ENCODE results near the gene DIO3. TPM values are rescaled to one million over a fixed set of nuclear protein-coding genes. Genes with fewer than 3 reads are reported as not detected.

DIO3 gene
- polyA plus RNA-seq (ENCODE audit: insufficient read length in 3 of 3) = under 1 TPM; 0.11 to 0.35 (median 0.20) TPM

DNA sequence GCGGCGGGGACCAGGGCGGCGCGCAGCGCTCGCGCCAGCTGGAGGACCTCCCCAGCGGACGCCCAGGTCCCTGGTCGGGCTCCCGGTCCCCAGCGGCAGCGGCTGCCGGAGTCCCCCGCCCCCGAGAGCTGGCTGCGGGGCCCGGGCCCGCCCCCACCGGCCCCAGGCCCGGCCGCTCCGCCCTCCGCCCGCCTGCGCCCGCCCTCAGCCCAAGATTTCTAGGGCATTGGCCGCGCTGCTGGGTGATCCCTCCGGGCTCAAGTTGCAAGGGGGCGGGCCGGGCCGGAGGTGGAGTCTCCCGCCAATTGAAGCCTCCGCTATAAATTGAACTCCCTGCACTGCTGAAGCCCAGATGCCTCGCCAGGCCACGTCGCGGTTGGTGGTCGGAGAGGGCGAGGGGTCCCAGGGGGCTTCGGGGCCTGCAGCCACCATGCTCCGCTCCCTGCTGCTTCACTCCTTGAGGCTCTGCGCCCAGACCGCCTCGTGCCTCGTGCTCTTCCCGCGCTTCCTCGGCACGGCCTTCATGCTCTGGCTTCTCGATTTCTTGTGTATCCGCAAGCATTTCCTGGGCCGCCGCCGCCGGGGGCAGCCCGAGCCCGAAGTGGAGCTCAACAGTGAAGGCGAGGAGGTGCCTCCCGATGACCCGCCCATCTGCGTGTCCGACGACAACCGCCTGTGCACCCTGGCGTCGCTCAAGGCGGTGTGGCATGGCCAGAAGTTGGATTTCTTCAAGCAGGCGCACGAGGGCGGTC lies at the start of gene DIO3:
DIO3 (plus strand) TSS at position 351 of the 752 bp plus-strand sequence.
- DNase-seq (ENCODE audit: low read depth in 3 of 3, low spot score in 2 of 3) = no peak

DNA sequence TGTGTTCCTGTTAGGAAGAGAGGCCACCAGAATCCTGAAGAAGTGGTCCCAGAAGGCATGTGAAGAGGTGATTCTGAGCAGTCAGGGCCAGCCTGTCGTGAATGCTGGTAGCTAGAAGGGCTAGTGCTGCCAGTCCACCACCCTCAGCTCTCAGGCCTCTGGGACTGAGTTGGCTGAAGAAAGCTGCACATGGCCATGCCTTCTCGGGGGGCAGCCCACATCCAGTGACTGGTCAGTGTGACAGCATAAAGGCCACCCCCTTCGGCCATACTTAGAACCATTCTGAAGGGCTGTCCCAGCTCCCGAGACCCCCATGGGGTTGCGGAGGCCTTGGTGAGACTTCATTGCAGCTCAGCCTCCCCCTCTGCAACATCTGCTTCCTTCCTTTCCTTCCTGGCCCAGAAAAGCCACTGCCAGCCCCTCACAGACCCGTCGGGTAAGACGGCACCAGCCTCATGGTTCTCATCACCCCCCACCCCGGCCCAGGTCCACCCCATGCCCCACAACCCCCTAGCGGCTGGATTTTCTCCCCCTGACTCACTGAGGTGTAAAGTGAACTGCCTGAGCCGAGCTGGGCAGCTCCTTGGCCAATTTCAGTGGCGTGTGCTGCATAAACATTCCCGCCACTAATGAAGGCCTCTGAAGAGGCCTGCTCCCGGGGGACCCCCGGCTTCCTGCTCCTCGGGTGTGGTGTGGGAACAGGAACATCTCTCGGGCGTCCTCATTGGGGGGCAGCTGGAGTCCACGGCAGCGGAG lies 49.5 kb upstream of the DIO3 start:
- no peak for DNase-seq (ENCODE audit: low read depth in 3 of 3, low spot score in 2 of 3)

DNA sequence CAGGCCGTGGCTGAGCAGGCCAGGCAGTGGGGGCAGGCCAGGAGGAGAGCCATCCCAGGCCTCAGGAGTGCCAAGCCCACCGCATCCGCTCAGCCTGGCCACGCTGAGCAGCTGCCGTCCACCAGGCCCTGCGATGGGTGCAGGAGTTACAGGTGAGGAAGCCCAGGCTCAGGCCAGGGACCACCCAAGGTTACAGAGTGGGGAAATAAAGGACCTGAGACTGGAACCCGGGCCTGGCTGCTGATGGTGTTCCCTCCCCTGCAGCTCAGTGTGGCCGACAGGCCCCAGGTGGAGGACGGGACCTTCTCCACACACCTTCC lies 49.0 kb upstream of the DIO3 start:
- DNase-seq (ENCODE audit: low read depth in 3 of 3, low spot score in 2 of 3) = no peak

DNA sequence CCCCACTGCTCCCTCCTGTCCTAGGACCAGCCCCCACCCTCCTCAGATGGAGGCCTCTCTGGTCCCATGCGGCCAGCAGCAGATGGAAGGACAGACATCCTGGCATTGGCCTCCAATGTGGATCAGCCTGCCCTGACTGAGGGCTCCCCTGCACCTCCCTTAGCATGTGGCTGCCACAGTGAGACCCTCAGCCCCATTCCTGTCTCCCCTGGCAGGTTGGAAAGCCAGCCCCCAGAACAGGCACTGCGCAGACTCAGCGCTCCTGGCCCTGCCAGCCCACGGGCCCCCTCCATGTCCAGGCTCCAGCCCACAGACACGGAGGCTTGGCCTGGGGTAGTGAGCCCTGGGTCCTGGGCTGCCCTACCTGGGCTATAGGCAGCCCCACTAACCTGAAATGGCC lies 47.2 kb upstream of the DIO3 start:
- DNase-seq (ENCODE audit: low read depth in 3 of 3, low spot score in 2 of 3) = no peak

DNA sequence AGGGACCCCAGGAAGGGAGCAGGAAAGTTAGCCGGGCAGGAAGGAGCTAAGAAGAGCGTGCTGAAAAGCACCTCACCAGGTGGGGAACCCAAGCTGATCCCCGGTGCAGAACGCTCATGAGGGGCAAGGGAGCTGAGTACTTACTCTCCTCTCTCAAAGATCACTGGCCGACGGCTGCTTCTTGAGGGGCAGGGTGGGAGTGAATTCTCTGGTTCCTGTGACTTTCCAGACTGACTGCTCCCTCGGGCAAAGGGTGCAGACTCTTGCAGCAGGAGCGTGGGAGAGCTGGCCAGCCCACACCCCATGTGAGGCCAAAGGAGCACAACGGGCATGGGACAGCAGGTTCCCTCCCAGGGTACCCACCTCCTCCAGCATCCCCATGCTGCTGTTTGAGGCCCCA lies 44.9 kb upstream of the DIO3 start:
- no peak for DNase-seq (ENCODE audit: low read depth in 3 of 3, low spot score in 2 of 3)

DNA sequence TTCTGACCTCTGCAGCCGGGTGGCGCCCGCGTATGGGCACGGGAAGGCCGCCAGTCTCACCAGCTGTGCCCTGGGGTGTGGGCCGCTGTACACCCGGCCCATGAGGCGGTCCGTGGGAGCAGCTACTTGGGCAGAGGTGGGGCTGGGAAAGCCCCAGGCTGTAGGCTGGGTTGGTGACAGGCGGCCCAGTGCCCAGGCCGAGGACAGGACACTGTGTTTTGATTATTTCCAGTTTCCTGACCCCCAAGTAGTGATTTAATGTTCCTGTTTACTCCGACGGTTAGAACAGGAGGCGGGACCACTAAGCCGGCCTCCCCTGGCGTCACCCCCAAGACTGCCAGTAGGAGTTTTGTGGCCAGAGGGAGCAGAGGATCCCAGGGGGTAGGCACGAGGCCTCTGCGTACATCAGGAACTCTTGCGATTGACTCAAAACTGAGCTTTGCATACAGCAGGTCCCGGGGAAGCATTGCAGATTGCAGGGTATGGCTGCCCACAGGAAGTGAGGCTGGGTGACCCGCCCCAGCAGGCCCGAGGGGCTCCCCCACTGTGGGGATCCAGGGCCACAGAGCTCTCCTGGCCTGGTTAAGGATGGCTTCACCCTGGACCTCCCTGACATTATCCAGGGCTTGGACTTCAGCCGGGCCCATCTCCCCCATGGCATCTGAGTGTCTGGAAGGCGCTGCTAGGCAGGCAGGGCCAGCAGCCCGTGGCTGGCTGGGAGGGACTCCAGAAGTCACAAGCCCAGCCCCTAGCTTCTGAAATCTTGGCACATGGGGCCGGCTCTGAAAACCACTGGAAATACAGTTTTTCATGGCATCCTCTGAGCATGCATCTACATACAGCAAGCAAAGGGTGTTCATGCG lies 42.5 kb upstream of the DIO3 start:
- DNase-seq (ENCODE audit: low read depth in 3 of 3, low spot score in 2 of 3) = no peak

DNA sequence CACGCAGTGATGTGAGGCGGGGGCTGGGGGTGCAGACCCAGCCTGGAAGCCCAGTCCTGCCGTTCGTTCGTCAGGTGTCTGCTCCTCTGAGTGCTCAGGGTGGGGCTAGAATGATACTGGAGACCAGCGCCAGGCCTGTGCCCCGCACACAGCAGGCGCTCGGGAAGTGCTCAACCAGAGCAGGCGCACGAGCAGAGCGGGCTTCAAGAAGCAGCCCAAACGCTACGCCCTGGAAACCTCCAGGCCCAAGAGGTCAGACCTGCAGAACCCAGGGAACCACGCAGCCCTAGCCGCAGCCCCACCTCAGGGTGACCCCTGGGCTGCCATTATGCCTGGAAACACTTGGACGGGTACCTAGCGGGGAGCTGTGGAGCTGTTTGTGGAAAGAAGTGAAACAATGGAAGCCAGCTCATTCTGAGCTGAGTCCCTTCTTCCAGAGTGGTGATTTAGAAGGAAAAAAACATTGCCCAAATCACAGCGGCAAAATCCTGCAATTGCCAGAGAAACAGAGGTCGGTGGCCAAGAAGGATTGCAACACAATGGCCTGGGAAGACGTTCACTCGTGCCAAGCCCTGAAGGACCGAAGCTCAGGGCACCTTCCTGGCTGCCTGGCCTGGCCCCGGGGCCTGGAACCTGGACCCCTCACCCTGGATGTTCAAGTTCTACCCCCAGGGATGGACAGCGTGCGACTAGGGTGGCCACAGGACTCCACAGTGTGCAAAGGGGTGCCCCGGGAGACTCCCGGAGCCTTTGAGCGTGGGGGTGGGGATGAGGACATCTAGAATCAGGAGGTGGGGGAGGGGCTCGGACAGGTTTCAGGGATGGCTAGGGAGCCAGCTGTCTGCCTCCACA lies 40.4 kb upstream of the DIO3 start:
- no peak for DNase-seq (ENCODE audit: low read depth in 3 of 3, low spot score in 2 of 3)

DNA sequence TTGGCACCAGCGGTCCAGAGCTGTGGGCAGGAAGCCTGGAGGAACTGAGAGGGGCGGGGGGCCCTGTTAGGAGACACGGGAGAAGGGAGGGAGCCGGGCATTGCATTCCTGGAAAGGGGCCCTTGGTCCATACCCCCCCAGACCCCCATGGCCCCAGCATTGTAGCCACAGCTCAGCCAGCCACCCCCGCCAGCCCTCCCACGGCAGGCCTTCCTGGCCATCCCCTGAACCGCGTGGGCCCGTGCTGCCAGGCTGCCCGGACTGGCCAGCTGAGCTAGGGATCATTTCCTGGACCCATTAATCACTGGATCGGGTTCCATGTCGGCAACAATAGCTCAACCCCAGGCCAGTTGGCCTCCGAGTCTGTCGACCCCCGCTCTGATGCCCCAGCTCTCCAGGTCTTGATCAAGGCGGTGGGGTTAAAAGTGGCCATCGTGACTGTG lies 39.8 kb upstream of the DIO3 start:
- no peak for DNase-seq (ENCODE audit: low read depth in 3 of 3, low spot score in 2 of 3)

DNA sequence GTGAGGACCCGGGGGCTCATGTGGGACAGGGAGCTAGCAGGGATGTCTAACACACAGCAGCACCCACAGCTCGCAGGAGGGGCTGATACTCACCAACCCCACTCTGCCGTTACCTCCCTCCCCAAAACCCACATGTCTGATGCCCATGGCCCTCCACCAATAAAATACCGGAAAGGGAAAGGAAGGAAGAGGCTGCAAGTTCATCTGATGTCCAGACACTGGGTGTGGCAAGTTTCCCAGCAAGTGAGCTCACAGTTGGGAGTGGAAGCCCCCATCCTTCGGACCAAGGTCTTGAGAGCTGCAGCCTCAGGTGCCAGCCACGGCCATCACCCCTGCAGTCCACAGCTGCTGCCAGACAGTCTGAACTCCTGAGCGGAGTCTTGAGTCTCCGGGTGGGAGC lies 39.3 kb upstream of the DIO3 start:
- DNase-seq (ENCODE audit: low read depth in 3 of 3, low spot score in 2 of 3) = no peak

DNA sequence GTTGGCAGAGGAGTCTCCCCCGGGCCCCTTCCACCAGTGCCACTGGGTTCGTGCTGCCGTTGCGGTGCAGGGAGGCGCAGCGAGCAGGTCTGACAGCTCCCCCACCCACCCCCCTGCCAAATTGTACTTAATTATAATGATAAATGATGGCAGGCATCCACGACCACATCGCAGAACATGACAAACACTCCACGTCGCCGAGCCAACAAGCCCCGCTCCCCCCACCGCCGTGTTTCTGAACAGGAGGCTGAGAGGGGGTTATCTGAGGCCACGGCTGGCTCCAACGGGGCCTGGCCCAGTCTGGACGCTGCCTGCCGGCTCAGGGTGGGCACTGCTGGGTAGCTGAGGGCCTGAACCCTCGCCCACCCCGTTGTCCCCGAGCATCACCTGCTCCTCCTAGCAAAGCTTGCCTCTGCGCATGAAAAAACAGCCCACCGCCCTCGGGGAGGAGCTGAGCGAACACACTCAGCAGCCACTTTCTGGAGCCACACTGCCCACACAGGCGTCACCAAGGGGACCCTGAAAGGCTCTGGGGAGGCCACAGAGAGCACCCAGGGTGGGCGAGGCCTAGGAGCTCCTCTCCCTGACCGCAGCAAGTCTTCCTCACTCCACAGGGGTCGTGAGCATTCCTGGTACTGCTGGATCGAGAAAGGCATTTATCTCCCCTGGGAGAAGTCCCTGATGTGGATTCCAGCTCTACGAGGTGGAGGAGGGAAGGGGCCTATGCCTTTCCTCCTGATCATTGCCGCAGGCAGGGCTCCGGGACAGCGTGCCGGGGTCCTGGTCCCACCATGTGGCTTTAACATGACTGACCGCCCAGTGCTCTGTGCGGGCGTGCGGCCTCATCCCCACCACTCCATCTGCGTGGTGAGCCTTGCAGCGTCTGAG lies 35.4 kb upstream of the DIO3 start:
- DNase-seq (ENCODE audit: low read depth in 3 of 3, low spot score in 2 of 3) = no peak

DNA sequence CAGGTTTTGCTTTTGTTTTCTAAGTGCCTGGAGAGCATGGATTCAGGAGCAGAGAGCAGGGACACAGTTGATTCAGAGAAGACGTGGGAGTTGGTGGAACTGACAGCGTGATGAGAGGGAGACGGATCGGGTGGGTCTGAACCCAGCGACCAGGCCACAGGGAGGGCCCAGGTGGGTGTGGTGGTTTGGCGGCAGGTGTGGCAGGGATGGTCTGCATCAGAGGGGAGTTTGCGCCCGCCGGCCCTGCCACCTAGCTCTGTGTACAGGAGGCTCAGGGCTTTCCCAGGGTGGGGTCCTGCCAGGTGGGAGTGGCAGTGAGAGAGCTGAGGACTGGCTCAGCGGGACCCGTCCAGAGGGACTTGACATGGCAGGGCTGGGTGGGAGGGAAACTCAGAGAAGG lies 33.3 kb upstream of the DIO3 start:
- DNase-seq (ENCODE audit: low read depth in 3 of 3, low spot score in 2 of 3) = no peak

DNA sequence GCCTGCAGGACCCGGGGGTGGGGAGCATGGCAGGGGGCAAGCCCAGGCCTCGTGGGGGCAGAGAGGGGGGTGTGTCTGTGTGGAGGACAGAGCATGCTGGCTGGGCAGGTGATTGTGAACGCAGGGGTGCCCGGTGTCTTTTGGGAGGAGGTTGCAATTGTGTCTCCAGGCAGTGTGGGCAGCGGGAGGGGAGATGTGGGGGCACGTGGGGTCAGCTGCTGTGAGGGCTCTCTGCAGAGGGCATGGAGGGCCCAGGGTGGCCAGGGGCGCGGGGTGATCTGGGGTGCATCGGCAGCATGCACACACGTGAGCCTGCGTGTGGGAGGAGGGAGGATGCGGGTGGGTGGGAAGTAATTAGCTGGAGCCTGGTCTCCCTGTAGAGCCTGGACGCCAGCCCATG lies 32.2 kb upstream of the DIO3 start:
- no peak for DNase-seq (ENCODE audit: low read depth in 3 of 3, low spot score in 2 of 3)

DNA sequence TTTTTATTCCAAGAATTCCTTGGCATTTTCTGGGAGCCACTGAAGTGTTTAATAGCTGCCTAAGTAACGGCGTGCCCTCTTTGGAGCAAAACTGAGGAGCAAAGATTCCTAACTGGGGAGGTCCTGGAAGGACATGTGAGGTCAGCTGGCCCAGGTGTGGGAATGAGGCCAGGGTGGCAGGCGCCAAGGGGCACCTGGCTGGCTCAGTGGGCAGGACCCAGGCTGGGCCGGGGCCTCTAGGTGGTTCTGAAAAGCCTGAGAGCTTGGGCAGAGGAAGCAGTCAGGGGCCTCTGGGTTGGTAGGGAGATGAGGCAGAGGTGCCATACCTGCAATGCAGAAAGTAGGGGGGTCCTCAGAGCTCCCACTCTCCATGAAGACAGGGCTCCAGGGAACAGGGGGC lies 27.1 kb upstream of the DIO3 start:
- no peak for DNase-seq (ENCODE audit: low read depth in 3 of 3, low spot score in 2 of 3)

DNA sequence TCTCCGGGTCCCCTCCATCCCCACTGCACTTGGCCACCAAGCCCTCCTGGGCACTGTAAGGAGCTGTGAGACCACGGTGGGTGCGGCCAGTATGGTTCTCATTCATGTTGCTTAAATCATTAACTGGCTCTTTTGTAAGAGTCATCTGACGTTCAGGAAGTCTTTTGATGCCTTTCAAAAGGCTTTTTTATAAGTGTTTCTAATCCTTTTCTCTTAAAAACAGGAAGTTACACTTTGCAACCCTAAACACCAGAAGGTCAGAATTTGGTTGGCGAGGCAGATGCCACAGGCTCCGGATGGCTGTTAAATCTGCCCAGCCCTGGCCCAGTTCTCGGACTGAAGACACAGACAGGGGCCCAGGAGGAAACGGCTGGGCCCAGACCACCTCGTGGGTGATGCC lies 26.1 kb upstream of the DIO3 start:
- DNase-seq (ENCODE audit: low read depth in 3 of 3, low spot score in 2 of 3) = no peak

DNA sequence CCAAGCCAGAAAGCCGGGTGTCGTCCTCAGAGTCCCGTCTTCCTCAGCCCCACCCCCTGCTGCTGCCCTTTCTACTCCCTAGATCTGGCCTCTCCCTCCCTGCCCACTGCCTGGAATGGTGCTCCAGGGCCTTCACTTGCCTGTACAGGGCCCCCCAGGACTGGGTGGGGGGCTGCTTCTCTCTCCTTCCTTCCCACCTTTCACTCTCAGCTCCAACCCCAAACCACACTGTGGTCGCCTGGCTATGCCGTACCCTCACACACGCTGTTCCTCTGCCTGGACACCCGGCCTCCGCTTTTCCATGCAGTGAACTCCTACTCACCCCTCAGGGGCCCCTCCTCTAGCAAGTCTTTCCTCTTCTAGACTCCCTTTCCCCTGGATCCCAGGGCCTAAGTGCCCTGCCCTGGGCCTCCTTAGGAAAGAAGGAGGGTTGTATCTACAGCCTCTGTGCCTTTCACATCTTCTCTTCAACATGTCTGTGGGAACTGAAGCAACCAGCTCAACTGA lies 25.5 kb upstream of the DIO3 start:
- DNase-seq (ENCODE audit: low read depth in 3 of 3, low spot score in 2 of 3) = no peak

DNA sequence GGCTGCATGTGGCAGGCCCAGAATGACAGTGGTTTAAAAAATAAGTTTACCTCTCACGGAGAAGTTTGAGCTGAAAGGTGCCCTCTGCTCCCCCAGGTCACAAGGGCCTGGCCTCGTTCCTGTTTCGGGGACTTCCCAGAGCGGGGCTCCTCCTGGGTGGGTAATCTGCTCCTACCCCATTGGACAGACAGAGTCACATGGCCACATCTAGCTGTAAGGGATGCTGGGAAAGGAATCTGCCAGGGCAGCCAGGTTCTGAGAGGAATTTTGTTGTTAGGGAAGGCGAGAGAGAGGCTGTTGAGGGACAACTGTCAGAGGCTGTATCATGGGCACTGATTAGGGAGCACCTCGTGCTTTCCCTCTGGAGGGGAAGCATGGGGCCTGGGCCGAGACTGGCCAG lies 24.0 kb upstream of the DIO3 start:
- DNase-seq (ENCODE audit: low read depth in 3 of 3, low spot score in 2 of 3) = no peak

DNA sequence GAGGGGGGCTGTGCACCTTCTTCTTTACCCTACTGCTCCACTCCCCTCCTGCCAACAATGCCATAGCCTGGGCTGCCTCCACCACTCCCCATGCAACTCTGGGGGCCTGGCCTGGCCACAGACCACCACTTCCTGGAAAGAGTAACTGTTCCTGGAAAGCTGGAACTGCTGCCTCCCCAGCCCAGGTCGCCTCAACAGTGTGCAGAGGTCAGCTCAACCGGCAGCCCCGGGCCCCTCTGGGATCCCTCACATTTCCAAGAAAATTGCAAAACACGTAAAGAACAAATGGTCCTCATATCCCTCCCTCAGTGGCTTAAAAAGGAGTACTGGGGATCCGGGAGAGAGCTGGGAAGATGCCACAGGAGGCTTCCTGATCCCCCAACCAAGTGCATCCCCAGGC lies 22.4 kb upstream of the DIO3 start:
- DNase-seq (ENCODE audit: low read depth in 3 of 3, low spot score in 2 of 3) = no peak

DNA sequence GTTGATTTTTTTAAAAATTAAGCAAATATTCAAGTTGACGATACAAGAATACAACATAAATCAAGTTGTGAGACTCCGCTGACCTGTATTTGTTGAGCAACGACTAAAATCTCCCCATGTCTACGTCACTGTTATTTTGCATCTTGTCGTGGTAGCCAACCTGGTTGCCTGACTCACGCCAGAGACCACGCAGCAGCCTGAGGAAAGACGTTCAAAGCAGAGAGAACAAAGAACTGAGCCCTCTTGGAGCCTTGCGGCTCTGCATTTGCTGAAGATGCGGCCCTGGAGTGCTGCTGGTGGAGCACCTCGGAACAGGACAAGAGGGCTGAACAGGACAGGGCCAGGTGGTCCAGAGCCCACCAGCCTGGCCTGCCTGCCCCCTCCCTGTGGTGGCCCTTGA lies 21.4 kb upstream of the DIO3 start:
- DNase-seq (ENCODE audit: low read depth in 3 of 3, low spot score in 2 of 3) = no peak
